GM19452 (cell line): ENCODE measurements around the gene NOP16.
A peak's percentile ranks its signal among the peaks of the same experiment; 100 is the strongest.
"Not testable (repeated sequence)": the region's sequence is repeated elsewhere in the genome, so short reads cannot be mapped to it uniquely, and the experiment has no call there.

Experiments used
- ATAC-seq: cut with Tn5 transposase; IDR thresholded peaks from one replicate; pipeline ENCODE4 v1.9.1; 2021; ENCODE audit not compliant: unreplicated experiment

Gene NOP16

GRCh38 chr5:176409765-176410164 lies 21.4 kb upstream of the NOP16 start:
- no peak for ATAC-seq

GRCh38 chr5:176408590-176408989 lies 20.2 kb upstream of the NOP16 start:
- ATAC-seq = no peak

GRCh38 chr5:176408252-176408573 lies 19.8 kb upstream of the NOP16 start:
- ATAC-seq = not testable (repeated sequence)

- no peak for ATAC-seq
Measured at GRCh38 chr5:176407456-176408251, 19.3 kb upstream of the NOP16 start.

- no peak for ATAC-seq
Measured at GRCh38 chr5:176406436-176407052, 18.1 kb upstream of the NOP16 start.

- no peak for ATAC-seq
Measured at GRCh38 chr5:176405656-176406435, 17.4 kb upstream of the NOP16 start.

- ATAC-seq = no peak
Measured at GRCh38 chr5:176401281-176402205, 13.1 kb upstream of the NOP16 start.

- no peak for ATAC-seq
Measured at GRCh38 chr5:176400382-176401156, 12.2 kb upstream of the NOP16 start.

GRCh38 chr5:176397736-176398420 lies 9.5 kb upstream of the NOP16 start:
- ATAC-seq = no peak

- no peak for ATAC-seq
Measured at GRCh38 chr5:176396330-176396729, 7.9 kb upstream of the NOP16 start.

- no peak for ATAC-seq
Measured at GRCh38 chr5:176394881-176395675, 6.7 kb upstream of the NOP16 start.

- ATAC-seq = no peak
Measured at GRCh38 chr5:176394096-176394495, 5.7 kb upstream of the NOP16 start.

- ATAC-seq = no peak
Measured at GRCh38 chr5:176392526-176392925, 4.1 kb upstream of the NOP16 start.

GRCh38 chr5:176391999-176392398 lies 3.6 kb upstream of the NOP16 start:
- ATAC-seq = no peak

- ATAC-seq = no peak
Measured at GRCh38 chr5:176391479-176391878, 3.1 kb upstream of the NOP16 start.

GRCh38 chr5:176389135-176390123 lies 1.0 kb upstream of the NOP16 start:
- ATAC-seq = peak; percentile 42

- ATAC-seq = no peak
Measured at GRCh38 chr5:176388003-176388443, 375 bp downstream of the NOP16 start.
